ENCODE results near the gene CTIF.

The CTIF gene

GRCh38 chr18:48607056-48607984 lies 68.5 kb downstream of the CTIF start:
- H3K4me1 ChIP-seq: peaks cover 7% of the 10 kb centered on the region
- H3K36me3 ChIP-seq (ENCODE audit: control insufficient read depth, insufficient read depth, low read length): no peaks in the 10 kb centered on the region
- no peak overlapping the region for H3K27ac ChIP-seq
- no peaks in the 10 kb centered on the region for H3K9me3 ChIP-seq (ENCODE audit: control insufficient read depth, low read length)
- peaks cover 6% of the 10 kb centered on the region for H3K79me2 ChIP-seq
- H3K27me3 ChIP-seq (ENCODE audit: control insufficient read depth, insufficient read depth, low read length): no peaks in the 10 kb centered on the region
- no peak overlapping the region for H2AFZ ChIP-seq
- TF ChIP-seq CTCF (IDR thresholded peaks at IDR 0.05): no peak
- no peak overlapping the region for H3K4me2 ChIP-seq (ENCODE audit: low read length)
- H3K4me3 ChIP-seq (ENCODE audit: low read depth, low read length): no peak overlapping the region
- H3K9ac ChIP-seq: no peak overlapping the region

- no peaks in the 10 kb centered on the region for H3K79me2 ChIP-seq
- no peaks in the 10 kb centered on the region for H3K9me3 ChIP-seq (ENCODE audit: control insufficient read depth, low read length)
- H3K9ac ChIP-seq: no peak overlapping the region
- H3K27ac ChIP-seq: no peak overlapping the region
- TF ChIP-seq CTCF (IDR thresholded peaks at IDR 0.05): no peak
- peaks cover 13% of the 10 kb centered on the region for H3K4me1 ChIP-seq
- H3K4me3 ChIP-seq (ENCODE audit: low read depth, low read length): no peak overlapping the region
- H2AFZ ChIP-seq: no peak overlapping the region
- no peaks in the 10 kb centered on the region for H3K36me3 ChIP-seq (ENCODE audit: control insufficient read depth, insufficient read depth, low read length)
- no peaks in the 10 kb centered on the region for H3K27me3 ChIP-seq (ENCODE audit: control insufficient read depth, insufficient read depth, low read length)
- H3K4me2 ChIP-seq (ENCODE audit: low read length): no peak overlapping the region
Measured at GRCh38 chr18:48608581-48608980, 69.8 kb downstream of the CTIF start.

GRCh38 chr18:48609114-48609513 lies 70.3 kb downstream of the CTIF start:
- Histone ChIP-seq H2AFZ (no peak overlapping the region), H3K4me3 (ENCODE audit: low read depth, low read length) (no peak overlapping the region), H3K4me1 (peaks cover 18% of the 10 kb centered on the region), H3K27ac (no peak overlapping the region), H3K36me3 (ENCODE audit: control insufficient read depth, insufficient read depth, low read length) (no peaks in the 10 kb centered on the region), H3K9me3 (ENCODE audit: control insufficient read depth, low read length) (no peaks in the 10 kb centered on the region), H3K4me2 (ENCODE audit: low read length) (no peak overlapping the region), H3K79me2 (peaks cover under 1% of the 10 kb centered on the region), H3K27me3 (ENCODE audit: control insufficient read depth, insufficient read depth, low read length) (no peaks in the 10 kb centered on the region), H3K9ac (no peak overlapping the region)
- no peak for TF ChIP-seq CTCF (IDR thresholded peaks at IDR 0.05)

- Histone ChIP-seq H3K4me1 (peaks cover 19% of the 10 kb centered on the region), H3K4me2 (ENCODE audit: low read length) (no peak overlapping the region), H3K9me3 (ENCODE audit: control insufficient read depth, low read length) (no peaks in the 10 kb centered on the region), H3K4me3 (ENCODE audit: low read depth, low read length) (no peak overlapping the region), H3K27me3 (ENCODE audit: control insufficient read depth, insufficient read depth, low read length) (no peaks in the 10 kb centered on the region), H3K27ac (no peak overlapping the region), H2AFZ (no peak overlapping the region), H3K36me3 (ENCODE audit: control insufficient read depth, insufficient read depth, low read length) (no peaks in the 10 kb centered on the region), H3K9ac (no peak overlapping the region), H3K79me2 (peaks cover 6% of the 10 kb centered on the region)
- no peak for TF ChIP-seq CTCF (IDR thresholded peaks at IDR 0.05)
Measured at GRCh38 chr18:48609820-48610815, 71.3 kb downstream of the CTIF start.
